ENCODE data around the gene NXPH1.

Gene NXPH1

DNA sequence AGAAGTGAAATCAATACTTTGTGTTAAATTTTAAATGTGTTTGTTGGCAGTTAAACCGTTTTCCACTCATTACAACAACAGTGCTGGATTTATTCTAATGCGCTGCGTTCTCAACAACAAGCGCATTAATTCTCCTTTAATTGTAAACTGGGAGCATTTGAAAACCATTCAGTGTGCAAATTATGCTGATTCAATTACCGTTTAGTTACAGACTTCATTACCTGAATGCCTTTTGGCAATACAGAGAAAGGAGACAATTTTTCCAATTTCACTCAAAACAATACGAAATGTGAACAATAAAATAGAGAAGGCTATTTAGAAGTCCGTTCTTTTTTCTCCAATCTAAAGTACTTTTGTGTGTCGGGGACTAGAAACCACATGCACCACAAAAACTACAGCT, 4.2 kb downstream of the NXPH1 start:
- no peak for DNase-seq

- DNase-seq, result no peak
These were observed 7.3 kb downstream of the NXPH1 start for GRCh38 chr7:8440670-8441069.

DNA sequence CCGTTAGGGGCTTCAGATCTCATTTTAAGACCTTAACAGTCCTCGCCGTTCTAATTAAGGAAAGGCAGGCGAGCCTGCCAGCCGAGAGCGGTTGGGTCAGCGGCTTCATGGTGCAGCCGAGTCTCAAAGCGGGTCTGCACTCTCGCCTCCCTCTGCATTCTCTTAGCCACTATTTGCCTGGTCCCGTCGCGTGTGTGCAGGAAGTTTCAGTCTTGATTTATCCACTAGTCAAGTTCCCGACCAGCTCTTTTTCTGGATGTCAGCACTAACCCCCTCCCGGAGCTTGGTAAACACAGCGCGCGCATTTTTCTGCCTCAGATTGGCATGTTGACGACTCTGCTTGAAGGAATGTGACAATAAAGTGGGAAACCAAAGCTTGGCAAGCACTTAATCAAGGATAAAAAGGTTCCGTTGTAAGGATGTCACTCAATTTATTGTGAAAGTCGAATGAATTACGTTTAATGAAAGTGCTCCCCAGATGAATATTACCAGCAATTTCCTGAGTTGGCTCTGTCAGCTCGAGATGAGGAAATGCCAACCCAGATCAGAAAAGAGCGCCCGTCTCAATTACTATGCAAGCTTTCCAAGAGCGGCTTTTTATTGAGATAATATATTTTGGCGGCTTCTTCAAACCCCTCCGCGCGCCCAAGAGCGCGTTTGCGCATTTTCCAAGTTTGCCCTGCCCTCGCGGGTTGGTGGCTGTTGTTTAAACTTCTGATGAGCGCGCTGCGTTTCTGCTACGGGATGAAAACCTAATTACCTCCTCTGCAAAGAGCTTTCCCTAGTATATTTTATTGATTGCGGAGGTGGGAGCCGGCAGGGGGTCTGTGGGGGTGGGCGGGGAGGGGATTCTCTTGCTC, 7.9 kb downstream of the NXPH1 start:
- DNase-seq, result no peak

- DNase-seq, result no peak
These were observed 8.8 kb downstream of the NXPH1 start for GRCh38 chr7:8442051-8442813.

GRCh38 chr7:8442814-8443304, 9.4 kb downstream of the NXPH1 start:
- DNase-seq, result no peak

- DNase-seq, result no peak
These were observed 10.4 kb downstream of the NXPH1 start for GRCh38 chr7:8443576-8444467.

DNA sequence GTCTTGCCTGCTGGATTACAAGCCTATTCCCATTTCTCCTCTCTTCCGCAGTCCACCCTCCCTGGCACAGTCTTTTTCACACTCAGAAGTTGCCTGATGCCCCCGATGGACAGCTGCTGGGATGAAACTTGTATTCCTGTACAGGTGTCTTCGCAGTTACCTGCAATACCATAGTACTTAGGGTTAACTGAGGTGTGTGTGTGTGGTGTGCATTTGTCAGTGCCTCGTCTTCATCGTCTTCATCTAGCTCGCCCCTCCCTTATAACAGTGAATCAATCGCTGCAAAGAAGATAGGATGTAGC, 11.0 kb downstream of the NXPH1 start:
- DNase-seq, result no peak

- DNase-seq, result no peak
These were observed 20.1 kb downstream of the NXPH1 start for GRCh38 chr7:8453535-8453934.

DNA sequence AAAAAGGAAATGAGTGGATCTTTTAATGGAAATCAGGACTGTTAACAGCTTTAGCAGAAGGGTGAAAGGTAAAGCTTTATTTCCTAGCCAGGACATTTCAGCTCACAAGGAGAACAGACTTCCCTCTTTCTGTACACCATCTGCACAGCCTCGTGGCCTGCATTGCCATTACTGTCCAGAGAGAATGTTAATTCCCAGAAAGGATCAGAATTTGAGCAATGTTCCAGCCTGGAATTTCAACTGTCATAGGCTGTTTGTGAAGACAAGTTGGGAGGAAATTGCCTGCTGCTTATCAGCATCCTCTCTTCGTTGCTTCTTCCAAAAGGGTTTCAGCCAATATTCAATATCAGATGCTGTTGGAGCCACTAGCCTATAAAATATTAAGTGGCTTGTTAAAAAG, 22.0 kb downstream of the NXPH1 start:
- DNase-seq, result no peak

DNA sequence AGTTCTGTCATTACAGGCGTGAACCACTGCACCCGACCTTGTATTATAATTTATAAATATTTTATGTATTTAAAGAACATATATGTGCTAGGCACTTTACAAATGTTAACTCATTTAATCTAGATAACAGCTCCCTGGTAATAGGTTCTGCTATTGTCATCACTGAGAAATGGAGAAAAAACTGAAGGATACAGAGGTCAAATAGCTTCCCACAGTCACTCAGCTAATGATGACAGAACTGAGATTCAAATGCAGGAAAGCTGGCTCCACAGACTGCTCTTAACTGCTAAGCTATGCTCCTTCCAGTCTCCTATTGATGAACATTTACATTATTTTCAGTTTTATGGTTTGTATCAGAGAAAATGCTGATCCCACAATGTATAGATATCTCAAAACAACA, 28.9 kb downstream of the NXPH1 start:
- no peak for DNase-seq

DNA sequence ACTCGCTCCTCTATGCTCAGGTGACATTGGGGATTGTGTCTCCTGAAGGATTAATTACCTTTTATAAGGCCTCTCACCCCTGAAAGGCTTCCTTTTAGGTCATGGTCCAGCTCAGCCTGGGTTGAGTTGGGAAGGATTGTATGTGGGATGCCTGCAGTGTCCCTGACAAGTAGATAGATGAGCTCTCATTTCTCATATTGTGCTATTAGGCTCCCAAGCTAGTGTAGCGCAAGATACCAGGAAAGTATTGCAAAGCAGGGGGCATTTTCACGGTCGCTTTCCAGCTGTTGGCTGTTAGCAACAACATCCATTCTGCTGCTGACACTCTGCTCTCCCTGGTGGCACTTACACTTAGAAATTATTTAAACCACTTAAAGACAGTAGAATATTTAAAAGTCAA, 31.9 kb downstream of the NXPH1 start:
- DNase-seq, result no peak

DNA sequence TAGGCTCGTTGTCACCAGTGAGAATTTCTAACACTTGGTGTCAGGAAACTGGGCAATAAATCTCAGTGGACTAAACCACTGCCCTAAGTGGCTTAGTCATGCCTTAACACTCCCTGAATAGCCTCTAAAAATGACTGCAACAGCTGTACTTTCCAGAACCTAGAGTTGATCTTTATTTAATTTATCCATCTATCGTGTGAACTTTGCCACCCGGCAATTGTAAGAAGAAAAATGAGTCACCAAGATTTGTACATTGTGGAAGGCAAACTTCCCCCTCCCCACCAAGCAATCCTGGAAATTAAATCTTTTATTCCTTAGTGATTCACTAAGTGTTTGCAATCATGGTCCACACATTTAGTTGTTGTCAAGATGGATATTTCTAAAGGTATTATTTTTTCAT, 47.1 kb downstream of the NXPH1 start:
- DNase-seq, result no peak

GRCh38 chr7:8481096-8481495, 47.7 kb downstream of the NXPH1 start:
- DNase-seq, result no peak

GRCh38 chr7:8481752-8482446, 48.5 kb downstream of the NXPH1 start:
- DNase-seq, result peak; percentile 29

DNA sequence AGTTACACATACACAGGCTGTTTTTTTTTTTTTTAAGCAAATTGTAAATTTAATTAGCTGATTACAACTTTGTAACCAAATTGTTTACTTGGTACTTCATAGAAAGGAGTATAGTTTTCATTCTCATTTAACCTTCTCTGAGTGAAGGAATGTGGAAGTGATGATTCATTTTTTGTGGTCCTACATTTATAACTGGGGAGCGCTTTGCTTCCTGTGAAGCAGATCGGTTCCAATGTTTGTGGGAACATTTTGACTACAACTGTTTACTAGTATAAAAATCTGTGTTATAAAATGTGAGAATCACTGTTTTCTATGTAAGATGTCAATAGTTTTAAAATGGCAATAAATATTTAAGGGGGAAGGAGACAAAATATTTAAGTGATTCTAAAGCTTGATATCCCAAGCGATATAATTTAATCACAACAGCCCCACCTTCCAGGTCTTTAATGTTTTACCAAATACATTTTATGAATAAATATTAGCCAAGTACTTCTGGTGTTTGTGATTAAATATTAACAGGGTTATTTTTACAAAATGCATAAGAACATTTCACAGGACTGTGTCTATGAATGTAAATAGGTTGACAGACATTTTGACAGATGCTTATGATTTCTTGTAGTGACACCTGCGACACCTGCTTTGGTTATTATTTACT, 57.1 kb downstream of the NXPH1 start:
- DNase-seq, result no peak

- DNase-seq, result peak; percentile 77
These were observed 57.7 kb downstream of the NXPH1 start for GRCh38 chr7:8491106-8491505.

GRCh38 chr7:8491544-8492489, 58.4 kb downstream of the NXPH1 start:
- no peak for DNase-seq

DNA sequence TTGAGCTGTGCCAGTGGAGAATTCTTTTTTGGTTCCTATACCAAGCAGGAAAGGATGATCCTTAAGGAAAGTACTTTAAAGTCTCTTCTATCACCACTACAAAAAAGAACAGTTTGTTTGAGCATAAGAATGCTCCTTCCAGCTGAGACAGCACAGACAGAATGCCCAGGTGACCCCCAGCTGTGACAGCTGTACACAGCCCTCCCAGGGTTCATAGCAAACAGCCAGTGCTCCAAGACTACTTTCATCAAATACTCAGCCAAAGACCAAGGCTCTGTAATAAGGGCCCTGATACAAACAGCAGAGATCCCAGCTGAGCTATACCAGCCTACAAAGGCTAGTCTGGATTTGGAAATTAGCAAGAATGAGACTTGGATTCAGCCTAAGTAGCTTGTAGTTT, 65.7 kb downstream of the NXPH1 start:
- no peak for DNase-seq

DNA sequence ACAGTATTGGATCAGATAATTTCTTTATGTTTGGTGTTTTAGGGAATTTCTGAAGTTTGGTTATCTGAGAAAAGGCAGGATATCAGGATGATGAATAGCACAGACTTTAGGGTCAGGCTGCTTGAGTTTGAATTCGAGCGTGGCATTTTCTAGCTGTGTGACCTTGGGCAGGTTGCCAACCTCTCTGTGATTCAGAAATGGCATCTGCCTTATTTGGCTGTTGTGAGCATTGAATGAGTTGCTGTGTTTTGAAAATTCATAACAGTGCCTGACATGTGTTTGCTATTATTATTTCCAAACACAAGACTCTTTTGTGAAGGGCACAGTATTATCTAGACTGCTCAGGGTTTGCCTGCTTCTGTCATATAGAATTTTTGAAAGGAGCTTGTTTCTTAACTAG, 66.9 kb downstream of the NXPH1 start:
- DNase-seq, result peak; percentile 50

- DNase-seq, result peak; percentile 7
These were observed 74.2 kb downstream of the NXPH1 start for GRCh38 chr7:8507566-8507965.

- no peak for DNase-seq
These were observed 76.2 kb downstream of the NXPH1 start for GRCh38 chr7:8509621-8510020.
